ENCODE data around the gene BRIP1.

BRIP1 gene

GRCh38 chr17:61847659-61848058, 15.7 kb downstream of the BRIP1 start:
- H3K4me3 ChIP-seq (ENCODE audit: low read length in 2 of 2): no peak overlapping the region
- no peaks in the 10 kb centered on the region for H3K36me3 ChIP-seq (ENCODE audit: control insufficient read depth in 2 of 2, insufficient read depth in 2 of 2, low read length in 2 of 2)
- no peaks in the 10 kb centered on the region for H3K9me3 ChIP-seq (ENCODE audit: control insufficient read depth in 2 of 2, low read length in 2 of 2)
- no peak overlapping the region for H3K9ac ChIP-seq (ENCODE audit: low read depth in 1 of 2, low read length in 2 of 2)
- H3K27me3 ChIP-seq (ENCODE audit: control insufficient read depth in 2 of 2, insufficient read depth in 2 of 2, low read length in 2 of 2): no peaks in the 10 kb centered on the region
- no peak overlapping the region for H3K27ac ChIP-seq (ENCODE audit: low read depth in 2 of 2, low read length in 2 of 2)
- H3K4me1 ChIP-seq (ENCODE audit: control insufficient read depth in 2 of 2, insufficient read depth in 2 of 2, low read length in 2 of 2): no peaks in the 10 kb centered on the region

GRCh38 chr17:61846761-61847375, 16.5 kb downstream of the BRIP1 start:
- H3K4me3 ChIP-seq (ENCODE audit: low read length in 2 of 2): no peak overlapping the region
- H3K27ac ChIP-seq (ENCODE audit: low read depth in 2 of 2, low read length in 2 of 2): no peak overlapping the region
- no peak overlapping the region for H3K9ac ChIP-seq (ENCODE audit: low read depth in 1 of 2, low read length in 2 of 2)
- H3K9me3 ChIP-seq (ENCODE audit: control insufficient read depth in 2 of 2, low read length in 2 of 2): no peaks in the 10 kb centered on the region
- no peaks in the 10 kb centered on the region for H3K27me3 ChIP-seq (ENCODE audit: control insufficient read depth in 2 of 2, insufficient read depth in 2 of 2, low read length in 2 of 2)
- H3K4me1 ChIP-seq (ENCODE audit: control insufficient read depth in 2 of 2, insufficient read depth in 2 of 2, low read length in 2 of 2): no peaks in the 10 kb centered on the region
- no peaks in the 10 kb centered on the region for H3K36me3 ChIP-seq (ENCODE audit: control insufficient read depth in 2 of 2, insufficient read depth in 2 of 2, low read length in 2 of 2)

- H3K4me3 ChIP-seq (ENCODE audit: low read length in 2 of 2): no peak overlapping the region
- H3K9me3 ChIP-seq (ENCODE audit: control insufficient read depth in 2 of 2, low read length in 2 of 2): no peaks in the 10 kb centered on the region
- H3K9ac ChIP-seq (ENCODE audit: low read depth in 1 of 2, low read length in 2 of 2): no peak overlapping the region
- H3K4me1 ChIP-seq (ENCODE audit: control insufficient read depth in 2 of 2, insufficient read depth in 2 of 2, low read length in 2 of 2): no peaks in the 10 kb centered on the region
- no peak overlapping the region for H3K27ac ChIP-seq (ENCODE audit: low read depth in 2 of 2, low read length in 2 of 2)
- H3K36me3 ChIP-seq (ENCODE audit: control insufficient read depth in 2 of 2, insufficient read depth in 2 of 2, low read length in 2 of 2): no peaks in the 10 kb centered on the region
- H3K27me3 ChIP-seq (ENCODE audit: control insufficient read depth in 2 of 2, insufficient read depth in 2 of 2, low read length in 2 of 2): no peaks in the 10 kb centered on the region
Observed at GRCh38 chr17:61846088-61846487, 17.2 kb downstream of the BRIP1 start.

- Histone ChIP-seq H3K27ac (ENCODE audit: low read depth in 2 of 2, low read length in 2 of 2) (no peak overlapping the region), H3K27me3 (ENCODE audit: control insufficient read depth in 2 of 2, insufficient read depth in 2 of 2, low read length in 2 of 2) (no peaks in the 10 kb centered on the region), H3K9ac (ENCODE audit: low read depth in 1 of 2, low read length in 2 of 2) (no peak overlapping the region), H3K36me3 (ENCODE audit: control insufficient read depth in 2 of 2, insufficient read depth in 2 of 2, low read length in 2 of 2) (no peaks in the 10 kb centered on the region), H3K9me3 (ENCODE audit: control insufficient read depth in 2 of 2, low read length in 2 of 2) (no peaks in the 10 kb centered on the region), H3K4me1 (ENCODE audit: control insufficient read depth in 2 of 2, insufficient read depth in 2 of 2, low read length in 2 of 2) (no peaks in the 10 kb centered on the region), H3K4me3 (ENCODE audit: low read length in 2 of 2) (no peak overlapping the region)
Observed at GRCh38 chr17:61843435-61843834, 19.9 kb downstream of the BRIP1 start.

- H3K9ac ChIP-seq (ENCODE audit: low read depth in 1 of 2, low read length in 2 of 2): no peak overlapping the region
- H3K27ac ChIP-seq (ENCODE audit: low read depth in 2 of 2, low read length in 2 of 2): no peak overlapping the region
- no peaks in the 10 kb centered on the region for H3K36me3 ChIP-seq (ENCODE audit: control insufficient read depth in 2 of 2, insufficient read depth in 2 of 2, low read length in 2 of 2)
- no peak overlapping the region for H3K4me3 ChIP-seq (ENCODE audit: low read length in 2 of 2)
- no peaks in the 10 kb centered on the region for H3K9me3 ChIP-seq (ENCODE audit: control insufficient read depth in 2 of 2, low read length in 2 of 2)
- H3K4me1 ChIP-seq (ENCODE audit: control insufficient read depth in 2 of 2, insufficient read depth in 2 of 2, low read length in 2 of 2): no peaks in the 10 kb centered on the region
- no peaks in the 10 kb centered on the region for H3K27me3 ChIP-seq (ENCODE audit: control insufficient read depth in 2 of 2, insufficient read depth in 2 of 2, low read length in 2 of 2)
Observed at GRCh38 chr17:61842899-61843298, 20.4 kb downstream of the BRIP1 start.

- Histone ChIP-seq H3K9ac (ENCODE audit: low read depth in 1 of 2, low read length in 2 of 2) (no peak overlapping the region), H3K9me3 (ENCODE audit: control insufficient read depth in 2 of 2, low read length in 2 of 2) (no peaks in the 10 kb centered on the region), H3K27ac (ENCODE audit: low read depth in 2 of 2, low read length in 2 of 2) (no peak overlapping the region), H3K4me1 (ENCODE audit: control insufficient read depth in 2 of 2, insufficient read depth in 2 of 2, low read length in 2 of 2) (no peaks in the 10 kb centered on the region), H3K36me3 (ENCODE audit: control insufficient read depth in 2 of 2, insufficient read depth in 2 of 2, low read length in 2 of 2) (no peaks in the 10 kb centered on the region), H3K27me3 (ENCODE audit: control insufficient read depth in 2 of 2, insufficient read depth in 2 of 2, low read length in 2 of 2) (no peaks in the 10 kb centered on the region), H3K4me3 (ENCODE audit: low read length in 2 of 2) (no peak overlapping the region)
Observed at GRCh38 chr17:61839300-61839786, 24.0 kb downstream of the BRIP1 start.

GRCh38 chr17:61837175-61838051, 25.9 kb downstream of the BRIP1 start:
- H3K27me3 ChIP-seq (ENCODE audit: control insufficient read depth in 2 of 2, insufficient read depth in 2 of 2, low read length in 2 of 2): no peaks in the 10 kb centered on the region
- no peaks in the 10 kb centered on the region for H3K36me3 ChIP-seq (ENCODE audit: control insufficient read depth in 2 of 2, insufficient read depth in 2 of 2, low read length in 2 of 2)
- H3K9ac ChIP-seq (ENCODE audit: low read depth in 1 of 2, low read length in 2 of 2): no peak overlapping the region
- no peaks in the 10 kb centered on the region for H3K4me1 ChIP-seq (ENCODE audit: control insufficient read depth in 2 of 2, insufficient read depth in 2 of 2, low read length in 2 of 2)
- no peaks in the 10 kb centered on the region for H3K9me3 ChIP-seq (ENCODE audit: control insufficient read depth in 2 of 2, low read length in 2 of 2)
- no peak overlapping the region for H3K4me3 ChIP-seq (ENCODE audit: low read length in 2 of 2)
- H3K27ac ChIP-seq (ENCODE audit: low read depth in 2 of 2, low read length in 2 of 2): no peak overlapping the region

- Histone ChIP-seq H3K36me3 (ENCODE audit: control insufficient read depth in 2 of 2, insufficient read depth in 2 of 2, low read length in 2 of 2) (no peaks in the 10 kb centered on the region), H3K9ac (ENCODE audit: low read depth in 1 of 2, low read length in 2 of 2) (no peak overlapping the region), H3K27ac (ENCODE audit: low read depth in 2 of 2, low read length in 2 of 2) (no peak overlapping the region), H3K4me3 (ENCODE audit: low read length in 2 of 2) (no peak overlapping the region), H3K4me1 (ENCODE audit: control insufficient read depth in 2 of 2, insufficient read depth in 2 of 2, low read length in 2 of 2) (no peaks in the 10 kb centered on the region), H3K27me3 (ENCODE audit: control insufficient read depth in 2 of 2, insufficient read depth in 2 of 2, low read length in 2 of 2) (no peaks in the 10 kb centered on the region), H3K9me3 (ENCODE audit: control insufficient read depth in 2 of 2, low read length in 2 of 2) (no peaks in the 10 kb centered on the region)
Observed at GRCh38 chr17:61836266-61837174, 26.8 kb downstream of the BRIP1 start.

- Histone ChIP-seq H3K27ac (ENCODE audit: low read depth in 2 of 2, low read length in 2 of 2) (no peak overlapping the region), H3K36me3 (ENCODE audit: control insufficient read depth in 2 of 2, insufficient read depth in 2 of 2, low read length in 2 of 2) (no peaks in the 10 kb centered on the region), H3K9me3 (ENCODE audit: control insufficient read depth in 2 of 2, low read length in 2 of 2) (no peaks in the 10 kb centered on the region), H3K27me3 (ENCODE audit: control insufficient read depth in 2 of 2, insufficient read depth in 2 of 2, low read length in 2 of 2) (no peaks in the 10 kb centered on the region), H3K4me1 (ENCODE audit: control insufficient read depth in 2 of 2, insufficient read depth in 2 of 2, low read length in 2 of 2) (no peaks in the 10 kb centered on the region), H3K9ac (ENCODE audit: low read depth in 1 of 2, low read length in 2 of 2) (no peak overlapping the region), H3K4me3 (ENCODE audit: low read length in 2 of 2) (no peak overlapping the region)
Observed at GRCh38 chr17:61835606-61836005, 27.7 kb downstream of the BRIP1 start.

GRCh38 chr17:61834610-61835009, 28.7 kb downstream of the BRIP1 start:
- no peaks in the 10 kb centered on the region for H3K27me3 ChIP-seq (ENCODE audit: control insufficient read depth in 2 of 2, insufficient read depth in 2 of 2, low read length in 2 of 2)
- H3K4me1 ChIP-seq (ENCODE audit: control insufficient read depth in 2 of 2, insufficient read depth in 2 of 2, low read length in 2 of 2): no peaks in the 10 kb centered on the region
- no peaks in the 10 kb centered on the region for H3K36me3 ChIP-seq (ENCODE audit: control insufficient read depth in 2 of 2, insufficient read depth in 2 of 2, low read length in 2 of 2)
- H3K9ac ChIP-seq (ENCODE audit: low read depth in 1 of 2, low read length in 2 of 2): no peak overlapping the region
- no peak overlapping the region for H3K4me3 ChIP-seq (ENCODE audit: low read length in 2 of 2)
- H3K9me3 ChIP-seq (ENCODE audit: control insufficient read depth in 2 of 2, low read length in 2 of 2): no peaks in the 10 kb centered on the region
- H3K27ac ChIP-seq (ENCODE audit: low read depth in 2 of 2, low read length in 2 of 2): no peak overlapping the region
